HG02798 (cell line): ENCODE measurements around the gene TBC1D13.
"Not testable (repeated sequence)": the region's sequence is repeated elsewhere in the genome, so short reads cannot be mapped to it uniquely, and the experiment has no call there.

Source experiments
- ATAC-seq: cut with Tn5 transposase; IDR thresholded peaks from one replicate; pipeline ENCODE4 v1.9.1; 2021; ENCODE audit warnings: mild to moderate bottlenecking; ENCODE audit not compliant: unreplicated experiment, poor library complexity

Gene TBC1D13

DNA sequence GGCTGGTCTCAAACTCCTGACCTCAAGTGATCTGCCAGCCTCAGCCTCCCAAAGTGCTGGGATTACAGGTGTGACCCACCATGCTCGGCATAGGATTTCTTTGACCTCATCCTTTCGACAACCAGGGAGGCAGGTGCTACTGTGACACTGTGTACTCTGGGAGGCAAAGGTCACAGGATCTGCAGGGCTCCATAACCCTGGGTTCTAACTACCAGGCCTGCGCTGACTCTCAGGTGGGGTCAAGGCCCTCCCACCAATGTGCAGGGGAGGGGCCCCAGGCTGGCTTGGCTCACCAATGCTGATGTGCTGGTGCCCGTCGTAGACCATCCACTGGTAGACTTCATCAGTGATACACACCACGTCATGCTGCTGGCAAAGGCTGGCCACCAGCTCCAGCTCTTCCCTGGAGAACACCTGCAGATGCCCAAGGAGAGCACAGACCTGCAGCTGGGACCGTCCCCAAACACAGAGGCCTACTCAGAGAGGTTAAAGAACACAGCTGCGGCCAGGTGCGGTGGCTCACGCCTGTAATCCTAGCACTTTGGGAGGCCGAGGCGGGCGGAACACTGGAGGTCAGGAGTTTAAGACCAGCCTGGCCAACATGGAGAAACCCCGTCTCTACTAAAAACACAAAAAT lies 49.6 kb downstream of the TBC1D13 start:
- no peak for ATAC-seq

- no peak for ATAC-seq
Observed at GRCh38 chr9:128838338-128838737, 51.3 kb downstream of the TBC1D13 start.

- ATAC-seq = no peak
Observed at GRCh38 chr9:128840524-128840923, 53.5 kb downstream of the TBC1D13 start.

GRCh38 chr9:128841694-128842492 lies 54.8 kb downstream of the TBC1D13 start:
- no peak for ATAC-seq

- ATAC-seq = not testable (repeated sequence)
Observed at GRCh38 chr9:128843171-128843570, 56.1 kb downstream of the TBC1D13 start.

GRCh38 chr9:128845186-128845931 lies 58.3 kb downstream of the TBC1D13 start:
- ATAC-seq = no peak

DNA sequence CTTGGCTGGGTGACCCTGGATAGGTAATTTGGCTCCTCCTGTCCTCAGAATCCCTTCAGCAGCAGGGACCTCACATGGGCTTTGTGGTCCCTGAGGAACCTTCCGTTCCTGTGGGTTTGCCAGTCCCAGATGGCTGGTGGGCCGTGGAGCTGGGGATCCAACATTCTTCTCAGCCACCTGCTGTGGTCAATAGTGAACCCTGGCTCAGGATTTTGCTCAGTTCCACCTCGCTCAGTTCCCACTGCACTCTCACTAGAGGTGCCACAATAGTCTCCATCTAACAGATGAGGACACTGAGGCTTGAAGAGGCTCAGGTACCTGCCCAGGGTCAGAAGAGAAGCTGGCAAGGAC lies 59.6 kb downstream of the TBC1D13 start:
- ATAC-seq = no peak

DNA sequence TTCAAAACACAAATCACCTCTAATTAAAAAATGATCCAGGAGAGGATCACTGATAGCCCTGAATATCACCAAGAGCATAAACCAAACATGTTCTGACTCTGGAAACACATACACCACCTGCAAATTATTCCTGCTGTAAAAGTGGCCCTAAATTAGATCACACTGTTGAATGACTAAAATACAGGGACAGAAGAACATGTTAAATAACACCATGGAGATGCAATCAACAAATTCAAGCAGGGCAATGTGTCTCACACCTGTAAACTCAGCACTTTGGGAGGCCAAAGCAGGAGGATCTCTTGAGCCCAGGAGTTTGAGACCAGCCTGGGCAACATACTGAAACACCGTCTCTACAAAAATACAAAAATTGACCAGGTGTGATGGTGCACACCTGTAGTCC lies 60.8 kb downstream of the TBC1D13 start:
- no peak for ATAC-seq

- not testable (repeated sequence) for ATAC-seq
Observed at GRCh38 chr9:128851024-128851423, 64.0 kb downstream of the TBC1D13 start.

- ATAC-seq = not testable (repeated sequence)
Observed at GRCh38 chr9:128851779-128852600, 64.9 kb downstream of the TBC1D13 start.

DNA sequence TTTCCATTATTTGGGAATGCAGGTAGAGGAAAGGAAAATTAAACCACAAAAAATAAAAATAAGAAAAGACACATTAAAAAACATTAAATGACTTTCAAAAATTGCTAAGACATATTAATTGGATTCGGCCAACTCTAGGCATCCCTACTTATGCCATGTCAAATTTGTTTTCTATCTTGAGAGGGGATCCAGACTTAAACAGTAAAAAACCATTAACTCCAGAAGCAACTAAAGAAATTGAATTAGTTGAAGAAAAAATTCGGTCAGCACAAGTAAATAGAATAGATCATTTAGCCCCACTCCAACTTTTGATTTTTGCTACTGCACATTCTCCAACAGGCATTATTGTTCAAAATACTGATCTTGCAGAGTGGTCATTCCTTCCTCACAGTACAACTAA lies 65.6 kb downstream of the TBC1D13 start:
- ATAC-seq = not testable (repeated sequence)

GRCh38 chr9:128854454-128854853 lies 67.4 kb downstream of the TBC1D13 start:
- ATAC-seq = not testable (repeated sequence)

GRCh38 chr9:128858476-128858875 lies 71.4 kb downstream of the TBC1D13 start:
- ATAC-seq = not testable (repeated sequence)
